ENCODE results near the gene LRRC43.

The LRRC43 gene

DNA sequence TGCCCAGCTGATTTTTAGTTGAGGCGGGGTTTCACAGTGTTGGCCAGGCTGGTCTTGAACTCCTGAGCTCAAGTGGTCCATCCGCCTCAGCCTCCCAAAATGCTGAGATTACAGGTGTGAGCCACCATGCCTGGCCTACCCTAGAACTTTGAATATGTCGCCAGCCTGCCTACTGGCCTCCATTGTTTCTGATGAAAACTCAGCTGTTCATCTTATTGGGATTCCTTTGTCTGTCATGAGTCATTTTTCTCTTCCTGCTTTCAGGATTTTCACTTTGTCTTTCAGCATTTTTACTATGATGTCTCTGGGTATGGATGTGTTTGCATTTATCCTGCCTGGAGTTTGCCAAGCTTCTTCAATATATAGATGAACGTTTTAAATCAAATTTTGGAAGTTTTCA lies 12.5 kb downstream of the LRRC43 start:
- TF ChIP-seq GATA3 (IDR thresholded peaks at IDR 0.05; ENCODE audit: low read depth, low read length): no peak
- TF ChIP-seq GATA2 (IDR thresholded peaks at IDR 0.05; ENCODE audit: low read depth, low read length): no peak

DNA sequence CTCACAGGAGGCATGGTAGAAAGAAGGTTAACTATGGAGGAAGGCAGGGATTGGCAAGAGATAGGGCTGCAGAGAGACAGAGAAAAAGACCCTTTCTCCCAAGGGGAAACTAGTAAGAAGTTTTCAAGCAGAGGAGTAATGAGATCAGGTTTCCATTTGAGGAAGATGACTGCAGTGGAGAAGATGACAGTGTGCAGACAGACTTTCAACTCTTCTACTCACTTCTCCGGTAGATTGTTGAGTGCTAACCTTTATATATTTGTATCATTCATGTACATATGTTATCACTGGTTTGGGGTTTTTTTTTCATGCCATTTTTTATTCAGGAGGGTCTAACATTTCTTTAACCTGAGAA lies 14.7 kb downstream of the LRRC43 start:
- TF ChIP-seq GATA3 (IDR thresholded peaks at IDR 0.05; ENCODE audit: low read depth, low read length) (no peak), GATA2 (IDR thresholded peaks at IDR 0.05; ENCODE audit: low read depth, low read length) (no peak)

DNA sequence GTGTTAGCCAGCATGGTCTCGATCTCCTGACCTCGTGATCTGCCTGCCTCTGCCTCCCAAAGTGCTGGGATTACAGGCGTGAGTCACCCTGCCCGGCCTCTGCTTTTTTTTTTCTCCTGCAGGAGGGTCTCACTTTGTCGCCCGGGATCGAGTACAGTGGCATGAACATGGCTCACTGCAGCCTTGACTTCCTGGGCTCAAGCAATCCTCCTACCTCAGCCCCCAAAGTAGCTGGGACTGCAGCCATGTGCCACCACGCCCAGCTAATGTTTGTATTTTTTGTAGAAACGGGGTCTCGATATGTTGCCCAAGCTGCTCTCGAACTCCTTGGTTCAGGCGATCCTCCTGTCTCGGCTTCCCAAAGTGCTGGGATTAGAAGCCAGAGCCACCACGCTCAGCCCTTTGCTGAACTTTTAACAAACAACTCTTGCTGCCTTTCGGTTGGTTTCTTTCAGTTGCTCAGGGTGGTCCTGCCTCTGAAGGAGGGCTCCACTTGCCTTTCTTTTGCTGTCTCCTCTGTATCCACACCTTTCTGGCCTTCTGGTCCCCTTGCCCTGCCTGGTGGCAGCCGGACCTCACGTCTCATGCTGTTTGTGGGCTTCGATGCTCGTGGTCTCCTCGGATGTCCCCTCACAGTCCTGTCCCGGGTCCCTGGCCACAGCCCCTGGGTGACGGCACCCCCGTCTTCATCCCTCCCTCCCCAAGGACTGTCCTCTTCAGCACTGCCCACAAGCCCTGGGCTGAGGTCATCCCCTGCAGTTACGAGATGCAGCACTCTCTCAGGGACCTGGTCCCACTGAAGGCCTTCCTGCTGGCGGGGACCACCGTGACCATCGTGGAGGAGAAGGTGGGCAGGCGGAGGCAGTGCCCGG lies 16.8 kb downstream of the LRRC43 start:
- TF ChIP-seq GATA2 (IDR thresholded peaks at IDR 0.05; ENCODE audit: low read depth, low read length): no peak
- no peak for TF ChIP-seq GATA3 (IDR thresholded peaks at IDR 0.05; ENCODE audit: low read depth, low read length)

DNA sequence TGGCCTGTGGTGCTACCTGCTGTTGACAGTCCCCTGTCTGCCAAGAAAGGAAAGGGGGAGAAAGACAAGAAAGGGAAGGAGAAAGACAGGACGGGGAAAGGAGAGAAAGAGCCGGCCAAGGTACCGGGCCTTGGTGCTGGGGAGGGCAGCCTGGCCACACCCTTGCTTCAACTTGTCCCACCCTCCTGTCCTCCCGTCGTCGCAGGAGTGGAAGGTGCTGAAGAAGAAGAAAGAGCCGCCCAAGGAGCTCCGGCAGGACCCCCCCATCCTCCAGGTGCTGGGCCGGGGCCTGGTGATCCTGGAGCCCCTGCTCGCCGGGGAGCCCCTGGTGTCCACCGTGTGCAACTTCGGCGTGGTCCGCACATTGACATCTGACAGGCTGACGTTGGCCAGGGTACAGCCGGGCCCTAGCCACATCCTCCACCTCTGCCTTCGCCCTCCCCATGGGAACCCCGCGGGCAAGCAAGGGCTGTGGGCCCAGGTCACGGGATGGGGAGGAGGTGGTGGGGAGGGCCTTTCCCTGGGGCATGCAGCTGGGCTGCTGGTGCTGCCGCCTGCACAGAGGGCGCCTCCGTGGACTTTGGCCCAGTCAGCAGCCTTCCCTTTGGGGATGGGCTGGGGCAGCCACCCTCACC lies 17.7 kb downstream of the LRRC43 start:
- no peak for TF ChIP-seq GATA2 (IDR thresholded peaks at IDR 0.05; ENCODE audit: low read depth, low read length)
- no peak for TF ChIP-seq GATA3 (IDR thresholded peaks at IDR 0.05; ENCODE audit: low read depth, low read length)

DNA sequence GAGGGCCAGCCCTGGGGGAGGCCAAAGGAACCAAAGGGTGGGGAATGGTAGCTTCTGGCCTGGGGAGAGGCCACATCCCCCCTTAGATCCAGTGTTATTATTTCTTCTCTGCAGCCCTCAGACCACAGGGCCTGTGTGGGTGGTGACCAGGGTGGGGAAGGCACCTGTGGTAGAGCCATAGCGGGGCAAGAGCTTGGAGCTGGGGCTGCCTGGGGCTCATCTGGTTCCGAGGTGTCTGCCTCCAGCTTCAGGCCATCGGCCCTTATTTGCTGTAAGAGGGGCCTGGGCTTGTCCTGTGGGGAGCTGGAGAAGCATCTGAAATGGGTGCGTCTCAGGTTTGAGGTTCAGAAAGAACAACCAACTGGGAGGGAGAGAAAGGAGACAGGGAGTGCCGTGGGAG lies 18.5 kb downstream of the LRRC43 start:
- TF ChIP-seq GATA2 (IDR thresholded peaks at IDR 0.05; ENCODE audit: low read depth, low read length) (no peak), GATA3 (IDR thresholded peaks at IDR 0.05; ENCODE audit: low read depth, low read length) (no peak)

DNA sequence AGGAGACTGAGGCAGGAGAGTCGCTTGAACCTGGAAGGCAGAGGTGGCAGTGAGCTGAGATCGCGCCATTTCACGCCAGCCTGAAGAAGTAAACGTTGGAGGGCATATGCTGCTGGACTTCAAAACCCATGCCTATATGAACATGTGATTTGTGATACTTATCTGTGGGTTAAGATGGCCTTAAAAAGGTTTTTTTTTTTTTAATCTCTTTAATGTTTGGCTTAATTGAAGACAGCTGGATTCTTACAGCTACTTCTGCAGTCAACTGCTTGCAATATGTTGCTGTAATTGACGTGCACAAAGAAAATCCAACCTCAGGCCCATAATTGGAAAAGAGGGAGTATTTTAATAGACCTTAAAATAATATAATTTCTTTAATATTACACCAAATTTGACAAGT lies 19.1 kb downstream of the LRRC43 start:
- TF ChIP-seq GATA2 (IDR thresholded peaks at IDR 0.05; ENCODE audit: low read depth, low read length) (no peak; the same call in 1 of the 2 replicates), GATA3 (IDR thresholded peaks at IDR 0.05; ENCODE audit: low read depth, low read length) (no peak)

DNA sequence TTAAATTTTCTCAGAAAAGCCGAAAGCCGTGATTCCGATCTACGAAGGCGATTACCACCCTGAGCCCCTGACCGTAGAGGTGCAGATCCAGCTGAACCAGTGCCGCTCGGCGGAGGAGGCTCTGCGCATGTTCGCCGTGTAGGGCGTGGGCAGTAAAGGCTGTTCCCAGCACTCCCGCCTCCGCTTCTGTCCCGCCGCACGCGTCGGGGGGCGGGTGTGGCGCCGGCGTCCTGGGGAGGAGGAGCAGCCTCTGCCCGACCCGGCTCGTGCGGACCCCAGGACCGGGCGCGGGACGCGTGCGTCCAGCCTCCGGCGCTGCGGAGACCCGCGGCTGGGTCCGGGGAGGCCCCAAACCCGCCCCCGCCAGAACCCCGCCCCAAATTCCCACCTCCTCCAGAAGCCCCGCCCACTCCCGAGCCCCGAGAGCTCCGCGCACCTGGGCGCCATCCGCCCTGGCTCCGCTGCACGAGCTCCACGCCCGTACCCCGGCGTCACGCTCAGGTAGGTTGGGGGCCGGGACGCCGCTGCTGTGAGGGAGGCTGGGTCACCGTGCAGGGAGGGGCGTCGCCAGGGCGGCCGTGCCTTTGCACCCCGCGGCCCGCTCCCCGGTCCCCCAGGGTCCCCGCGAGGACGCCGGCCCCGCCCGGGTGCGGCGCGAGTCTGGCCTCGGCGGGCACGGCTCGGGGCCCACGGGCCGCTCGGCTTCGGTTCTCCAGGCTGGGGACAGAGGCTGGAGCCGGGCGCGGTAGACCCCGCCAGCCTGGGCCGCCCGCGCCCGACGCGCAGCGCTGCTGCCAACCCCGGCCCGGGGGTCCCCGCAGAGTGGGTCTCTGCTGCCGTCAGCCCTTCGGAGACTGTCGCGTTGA lies 20.6 kb downstream of the LRRC43 start, which contains the start of gene B3GNT4:
Gene B3GNT4, plus strand, starts transcription at position 409 of the 866 bp plus-strand sequence. CDS start 910 bp downstream, outside the sequence.
- TF ChIP-seq GATA3 (IDR thresholded peaks at IDR 0.05; ENCODE audit: low read depth, low read length) (no peak), GATA2 (IDR thresholded peaks at IDR 0.05; ENCODE audit: low read depth, low read length) (no peak; the same call in 1 of the 2 replicates)

DNA sequence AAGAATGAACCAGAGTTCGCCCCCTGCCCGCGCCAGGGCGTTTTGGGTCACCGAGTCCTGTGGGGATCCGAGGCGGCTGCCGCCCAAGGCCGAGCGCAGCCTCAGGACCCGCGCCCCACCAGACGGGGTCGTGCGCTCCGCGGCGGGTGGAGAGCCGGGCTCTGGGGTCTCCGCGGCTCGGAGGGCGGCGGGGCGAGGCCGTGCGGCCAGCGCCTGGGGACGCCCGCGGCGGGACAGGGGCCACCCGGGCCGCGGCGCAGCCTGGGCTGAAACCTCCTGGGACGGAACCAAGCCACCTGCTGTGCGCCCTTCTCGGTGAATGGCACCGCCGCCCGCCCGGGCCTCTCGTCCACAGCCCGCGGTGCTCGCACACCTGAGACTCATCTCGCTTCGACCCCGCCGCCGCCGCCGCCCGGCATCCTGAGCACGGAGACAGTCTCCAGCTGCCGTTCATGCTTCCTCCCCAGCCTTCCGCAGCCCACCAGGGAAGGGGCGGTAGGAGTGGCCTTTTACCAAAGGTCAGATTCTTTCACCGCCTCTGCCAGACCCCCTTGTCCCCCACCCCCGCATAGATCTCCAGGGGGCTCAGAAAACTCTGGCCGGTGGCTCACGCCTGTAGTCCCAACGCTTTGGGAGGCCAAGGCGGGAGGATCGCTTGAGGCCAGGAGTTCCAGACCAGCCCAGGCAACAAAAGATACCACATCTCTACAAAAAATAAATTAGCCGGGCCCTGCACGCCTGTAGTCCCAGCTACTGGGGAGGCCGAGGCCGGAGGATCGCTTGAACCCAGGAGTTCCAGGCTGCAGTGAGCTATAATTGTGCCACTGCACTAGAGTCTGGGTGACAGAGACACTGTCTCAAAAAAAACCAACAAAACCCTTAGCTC lies 21.5 kb downstream of the LRRC43 start:
- no peak for TF ChIP-seq GATA2 (IDR thresholded peaks at IDR 0.05; ENCODE audit: low read depth, low read length)
- no peak for TF ChIP-seq GATA3 (IDR thresholded peaks at IDR 0.05; ENCODE audit: low read depth, low read length)

DNA sequence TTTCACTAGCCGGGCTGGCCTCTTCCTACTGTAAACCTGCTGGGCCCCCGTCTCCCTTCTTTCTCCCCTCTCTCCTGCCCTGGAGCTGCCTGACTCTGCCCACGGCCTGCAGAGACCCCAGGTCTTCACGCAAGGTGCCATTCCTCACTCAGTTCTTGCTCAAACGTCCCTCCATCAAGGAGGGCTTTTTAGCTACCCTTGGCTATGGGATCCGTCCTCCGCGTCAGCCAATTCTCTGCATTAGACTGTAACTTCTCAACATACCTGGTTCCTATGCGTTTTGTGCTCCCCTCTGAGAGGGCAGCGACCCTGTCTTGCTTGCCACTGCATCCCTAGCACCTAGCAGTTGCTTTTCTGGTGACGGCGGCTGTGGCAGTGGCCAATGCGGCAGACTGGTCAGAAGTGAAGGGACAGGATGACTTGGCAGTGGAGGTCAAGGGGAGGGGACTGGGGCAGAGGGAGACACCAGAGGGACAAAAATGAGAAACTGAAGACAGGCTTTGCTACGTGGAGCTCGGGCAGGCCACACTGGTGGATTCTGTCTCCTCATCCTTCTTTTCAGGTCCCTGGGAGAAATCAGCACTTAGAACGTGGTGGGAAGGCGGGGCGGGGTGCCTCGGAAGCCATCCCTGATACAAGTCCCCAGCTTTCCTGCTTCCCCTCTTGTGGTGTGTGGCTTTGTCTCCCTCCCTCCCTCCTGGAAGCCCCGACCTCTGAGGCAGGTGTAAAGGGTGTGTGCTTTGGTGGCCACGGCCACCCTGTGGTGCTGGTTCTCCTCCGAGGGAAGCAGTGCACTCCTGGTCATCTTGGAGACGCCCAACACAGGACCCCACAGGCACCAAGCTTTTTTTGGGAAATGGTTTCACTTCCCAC lies 22.4 kb downstream of the LRRC43 start:
- TF ChIP-seq GATA2 (IDR thresholded peaks at IDR 0.05; ENCODE audit: low read depth, low read length) (no peak), GATA3 (IDR thresholded peaks at IDR 0.05; ENCODE audit: low read depth, low read length) (no peak)

DNA sequence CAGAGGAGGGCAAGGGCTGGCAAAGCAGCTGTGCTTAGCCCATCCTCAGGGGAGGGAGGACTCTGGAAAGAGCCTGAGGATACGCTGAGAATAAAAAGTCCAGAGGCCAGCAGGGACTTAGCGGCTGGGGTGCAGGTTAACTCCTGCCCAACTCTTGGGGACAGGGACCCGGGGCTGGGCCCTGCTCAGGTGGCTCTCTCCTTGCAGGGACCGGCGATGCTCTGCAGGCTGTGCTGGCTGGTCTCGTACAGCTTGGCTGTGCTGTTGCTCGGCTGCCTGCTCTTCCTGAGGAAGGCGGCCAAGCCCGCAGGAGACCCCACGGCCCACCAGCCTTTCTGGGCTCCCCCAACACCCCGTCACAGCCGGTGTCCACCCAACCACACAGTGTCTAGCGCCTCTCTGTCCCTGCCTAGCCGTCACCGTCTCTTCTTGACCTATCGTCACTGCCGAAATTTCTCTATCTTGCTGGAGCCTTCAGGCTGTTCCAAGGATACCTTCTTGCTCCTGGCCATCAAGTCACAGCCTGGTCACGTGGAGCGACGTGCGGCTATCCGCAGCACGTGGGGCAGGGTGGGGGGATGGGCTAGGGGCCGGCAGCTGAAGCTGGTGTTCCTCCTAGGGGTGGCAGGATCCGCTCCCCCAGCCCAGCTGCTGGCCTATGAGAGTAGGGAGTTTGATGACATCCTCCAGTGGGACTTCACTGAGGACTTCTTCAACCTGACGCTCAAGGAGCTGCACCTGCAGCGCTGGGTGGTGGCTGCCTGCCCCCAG lies 23.4 kb downstream of the LRRC43 start:
- TF ChIP-seq GATA2 (IDR thresholded peaks at IDR 0.05; ENCODE audit: low read depth, low read length): no peak
- no peak for TF ChIP-seq GATA3 (IDR thresholded peaks at IDR 0.05; ENCODE audit: low read depth, low read length)

DNA sequence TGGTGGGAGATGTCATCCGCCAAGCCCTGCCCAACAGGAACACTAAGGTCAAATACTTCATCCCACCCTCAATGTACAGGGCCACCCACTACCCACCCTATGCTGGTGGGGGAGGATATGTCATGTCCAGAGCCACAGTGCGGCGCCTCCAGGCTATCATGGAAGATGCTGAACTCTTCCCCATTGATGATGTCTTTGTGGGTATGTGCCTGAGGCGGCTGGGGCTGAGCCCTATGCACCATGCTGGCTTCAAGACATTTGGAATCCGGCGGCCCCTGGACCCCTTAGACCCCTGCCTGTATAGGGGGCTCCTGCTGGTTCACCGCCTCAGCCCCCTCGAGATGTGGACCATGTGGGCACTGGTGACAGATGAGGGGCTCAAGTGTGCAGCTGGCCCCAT lies 24.1 kb downstream of the LRRC43 start:
- TF ChIP-seq GATA2 (IDR thresholded peaks at IDR 0.05; ENCODE audit: low read depth, low read length) (no peak), GATA3 (IDR thresholded peaks at IDR 0.05; ENCODE audit: low read depth, low read length) (no peak)

DNA sequence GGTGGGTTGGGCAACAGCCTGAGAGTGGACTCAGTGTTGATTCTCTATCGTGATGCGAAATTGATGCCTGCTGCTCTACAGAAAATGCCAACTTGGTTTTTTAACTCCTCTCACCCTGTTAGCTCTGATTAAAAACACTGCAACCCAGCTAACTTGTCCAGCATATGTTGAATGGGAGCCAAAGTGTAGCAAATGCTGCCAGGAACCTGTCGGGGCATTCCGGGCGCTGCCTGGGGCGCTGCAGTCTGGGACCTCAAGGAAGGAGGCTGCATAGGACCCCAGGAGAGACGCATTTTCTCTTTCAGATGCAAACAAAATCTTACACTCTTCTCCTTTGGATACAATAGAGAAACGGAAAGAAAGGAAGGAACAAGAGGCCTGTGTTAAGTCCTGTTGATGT lies 24.5 kb downstream of the LRRC43 start:
- TF ChIP-seq GATA3 (IDR thresholded peaks at IDR 0.05; ENCODE audit: low read depth, low read length) (no peak), GATA2 (IDR thresholded peaks at IDR 0.05; ENCODE audit: low read depth, low read length) (no peak)

Measured in SH-SY5Y (cell line).